WTC11 (cell line): Measurements from ENCODE around the gene INTS11.

Experiments used
- ATF3 ChIP-seq: sonication (generic); formaldehyde crosslinking; conservative IDR thresholded peaks from 2 replicates; pipeline ENCODE4 v1.8.1; 2022; ENCODE audit warnings: mild to moderate bottlenecking, missing genetic modification reagents
- CTCF ChIP-seq: fragments of 200-600 bp; IDR thresholded peaks from 2 replicates; pipeline ENCODE4 v1.8.0; 2022; ENCODE audit warnings: antibody characterized with exemption
- FOXJ3 ChIP-seq: sonication (generic); formaldehyde crosslinking; IDR thresholded peaks from 2 replicates; pipeline ENCODE4 v1.9.0; 2021; ENCODE audit warnings: missing genetic modification reagents, mild to moderate bottlenecking, borderline replicate concordance
- NFYB ChIP-seq: sonication (generic); formaldehyde crosslinking; conservative IDR thresholded peaks from 2 replicates; pipeline ENCODE4 v1.8.0; 2022; ENCODE audit warnings: low read depth, missing genetic modification reagents
- SMAD4 ChIP-seq: sonication (generic); formaldehyde crosslinking; IDR thresholded peaks from 2 replicates; pipeline ENCODE4 v1.8.0; 2022; ENCODE audit warnings: mild to moderate bottlenecking, missing genetic modification reagents
- ZNF263 ChIP-seq: sonication (generic); formaldehyde crosslinking; IDR thresholded peaks from 2 replicates; pipeline ENCODE4 v1.8.1; 2022; ENCODE audit warnings: low read depth, mild to moderate bottlenecking, moderate library complexity, missing genetic modification reagents

GRCh38 chr1:1324524-1325287 is at the start of gene INTS11, which contains the start of gene CPTP:
- TF ChIP-seq ZNF263 (no peak), NFYB (peak; percentile 84), CTCF (no peak), ATF3 (CRISPR knock-in tag) (no peak), SMAD4 (CRISPR knock-in tag) (no peak), FOXJ3 (no peak)
